GM12878 (cell line): Measurements from ENCODE around the gene RNASEH2A. TPM values are rescaled to one million over a fixed set of nuclear protein-coding genes. Genes with fewer than 3 reads are reported as not detected.

ENCODE experiments used
- DPF2 ChIP-seq: fragments of 450-650 bp; IDR thresholded peaks from 2 replicates; pipeline ENCODE4 v1.6.1; 2017; ENCODE audit warnings: mild to moderate bottlenecking
- GATAD2B ChIP-seq: fragments of 450-650 bp; conservative IDR thresholded peaks from 2 replicates; pipeline ENCODE4 v1.6.1; 2017; ENCODE audit warnings: low read depth, mild to moderate bottlenecking, moderate library complexity
- IKZF1 ChIP-seq: fragments of 450-650 bp; conservative IDR thresholded peaks from 2 replicates; pipeline ENCODE4 v1.6.1; 2017; ENCODE audit warnings: antibody characterized with exemption, mild to moderate bottlenecking
- PAX5 ChIP-seq: IDR thresholded peaks from 2 replicates; pipeline ENCODE4 v1.6.1; 2011; ENCODE audit warnings: low read depth, low read length, borderline replicate concordance
- RB1 ChIP-seq: fragments of 450-650 bp; formaldehyde crosslinking; IDR thresholded peaks from 2 replicates; pipeline ENCODE4 v1.6.1; 2017; ENCODE audit warnings: mild to moderate bottlenecking, borderline replicate concordance
- RELA ChIP-seq: fragments of 450-650 bp; IDR thresholded peaks from 2 replicates; pipeline ENCODE4 v1.8.0; 2014; ENCODE audit warnings: borderline replicate concordance; ENCODE audit not compliant: partially characterized antibody
- TBL1XR1 ChIP-seq: IDR thresholded peaks from 2 replicates; pipeline ENCODE4 v1.6.1; 2012; ENCODE audit warnings: low read depth, low read length, improper control_type of control experiment
- ZNF687 ChIP-seq: fragments of 450-650 bp; IDR thresholded peaks from 2 replicates; pipeline ENCODE4 v1.6.1; 2017; ENCODE audit warnings: mild to moderate bottlenecking, moderate library complexity
- polyA plus RNA-seq, 11 experiments: library from polyadenylated mRNA; depleted of rRNA in 4 of 11; unstranded in 6 of 11; stranded (reverse) in 5 of 11; fragments of >200 nt; fragmentation: Nextera tagmentation in 4 of 11; fragmentation: Illumina TruSeq in 1 of 11; extraction: Ambion mirVana in 4 of 11; extraction: Trizol in 1 of 11; gene quantifications; 1 replicate in 1 of 11; 2 replicates in 10 of 11; pipeline versions ENCODE4 v1.2.1 to v1.2.3, GENCODE V29; 2011 to 2016; ENCODE audit warnings: inconsistent platforms in 2 of 11, missing spikeins in 2 of 11, low read depth in 1 of 11
- total RNA-seq, 4 experiments: library from RNA; depleted of rRNA in 3 of 4; stranded (reverse); fragments of >200 nt in 3 of 4; fragmentation: Illumina TruSeq in 1 of 4; extraction: Trizol in 1 of 4; gene quantifications; 2 replicates each; pipeline versions ENCODE4 v1.2.1 to v1.2.3, GENCODE V29; 2013 to 2021
- TF ChIP-seq, protein P1 (sequence below): fragments of 450-650 bp; formaldehyde crosslinking; IDR thresholded peaks from 2 replicates; pipeline ENCODE4 v1.5.0; 2022; ENCODE audit warnings: mild to moderate bottlenecking, missing genetic modification characterization
- TF ChIP-seq, protein P2 (sequence below): IDR thresholded peaks from 2 replicates; pipeline ENCODE4 v1.6.1; 2012; ENCODE audit warnings: improper control_type of control experiment, low read depth, low read length; ENCODE audit not compliant: insufficient replicate concordance

The RNASEH2A gene
- total and polyA plus RNA-seq, 10 of the 15 experiments (the other 5 are each of a cell fraction or from before 2014, with no cell fraction given), result 17.4 to 103 (median 40.4) TPM

DNA sequence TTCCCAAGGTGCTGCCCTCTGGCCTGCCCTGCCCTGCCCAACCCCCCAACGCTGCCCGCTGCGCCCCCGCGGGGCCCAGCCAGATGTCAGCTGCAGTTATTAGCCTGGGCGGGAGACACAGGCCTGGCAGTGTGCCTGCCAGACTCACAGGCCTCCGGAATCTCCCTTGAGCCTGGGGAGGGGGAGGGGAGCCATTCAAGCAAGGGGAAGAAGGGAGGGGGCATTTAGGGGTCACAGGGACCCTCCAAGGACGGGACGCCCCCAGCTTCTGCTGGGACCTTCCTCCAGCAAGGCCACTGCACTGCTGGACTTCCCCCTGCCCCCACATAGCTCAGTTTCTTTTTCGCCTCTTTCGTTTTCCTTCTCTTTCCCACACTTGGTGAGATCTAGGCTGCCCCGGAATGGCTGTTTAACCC, 17.7 kb upstream of the RNASEH2A start (continued):
- TF ChIP-seq ZNF687 (peak; percentile 98), TBL1XR1 (peak; percentile 94), IKZF1 (peak; percentile 90), GATAD2B (peak; percentile 98), DPF2 (0 out of 2 replicates have a peak, but pooled peaks have one; percentile 76), RB1 (0 out of 2 replicates have a peak, but pooled peaks have one; percentile 36), PAX5 (peak; percentile 85; the same call in 1 of the 2 replicates), RELA (peak; percentile 99)
- TF ChIP-seq, protein P1, sequence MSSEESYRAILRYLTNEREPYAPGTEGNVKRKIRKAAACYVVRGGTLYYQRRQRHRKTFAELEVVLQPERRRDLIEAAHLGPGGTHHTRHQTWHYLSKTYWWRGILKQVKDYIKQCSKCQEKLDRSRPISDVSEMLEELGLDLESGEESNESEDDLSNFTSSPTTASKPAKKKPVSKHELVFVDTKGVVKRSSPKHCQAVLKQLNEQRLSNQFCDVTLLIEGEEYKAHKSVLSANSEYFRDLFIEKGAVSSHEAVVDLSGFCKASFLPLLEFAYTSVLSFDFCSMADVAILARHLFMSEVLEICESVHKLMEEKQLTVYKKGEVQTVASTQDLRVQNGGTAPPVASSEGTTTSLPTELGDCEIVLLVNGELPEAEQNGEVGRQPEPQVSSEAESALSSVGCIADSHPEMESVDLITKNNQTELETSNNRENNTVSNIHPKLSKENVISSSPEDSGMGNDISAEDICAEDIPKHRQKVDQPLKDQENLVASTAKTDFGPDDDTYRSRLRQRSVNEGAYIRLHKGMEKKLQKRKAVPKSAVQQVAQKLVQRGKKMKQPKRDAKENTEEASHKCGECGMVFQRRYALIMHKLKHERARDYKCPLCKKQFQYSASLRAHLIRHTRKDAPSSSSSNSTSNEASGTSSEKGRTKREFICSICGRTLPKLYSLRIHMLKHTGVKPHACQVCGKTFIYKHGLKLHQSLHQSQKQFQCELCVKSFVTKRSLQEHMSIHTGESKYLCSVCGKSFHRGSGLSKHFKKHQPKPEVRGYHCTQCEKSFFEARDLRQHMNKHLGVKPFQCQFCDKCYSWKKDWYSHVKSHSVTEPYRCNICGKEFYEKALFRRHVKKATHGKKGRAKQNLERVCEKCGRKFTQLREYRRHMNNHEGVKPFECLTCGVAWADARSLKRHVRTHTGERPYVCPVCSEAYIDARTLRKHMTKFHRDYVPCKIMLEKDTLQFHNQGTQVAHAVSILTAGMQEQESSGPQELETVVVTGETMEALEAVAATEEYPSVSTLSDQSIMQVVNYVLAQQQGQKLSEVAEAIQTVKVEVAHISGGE (CRISPR knock-in tag), result no peak
- TF ChIP-seq, protein P2, sequence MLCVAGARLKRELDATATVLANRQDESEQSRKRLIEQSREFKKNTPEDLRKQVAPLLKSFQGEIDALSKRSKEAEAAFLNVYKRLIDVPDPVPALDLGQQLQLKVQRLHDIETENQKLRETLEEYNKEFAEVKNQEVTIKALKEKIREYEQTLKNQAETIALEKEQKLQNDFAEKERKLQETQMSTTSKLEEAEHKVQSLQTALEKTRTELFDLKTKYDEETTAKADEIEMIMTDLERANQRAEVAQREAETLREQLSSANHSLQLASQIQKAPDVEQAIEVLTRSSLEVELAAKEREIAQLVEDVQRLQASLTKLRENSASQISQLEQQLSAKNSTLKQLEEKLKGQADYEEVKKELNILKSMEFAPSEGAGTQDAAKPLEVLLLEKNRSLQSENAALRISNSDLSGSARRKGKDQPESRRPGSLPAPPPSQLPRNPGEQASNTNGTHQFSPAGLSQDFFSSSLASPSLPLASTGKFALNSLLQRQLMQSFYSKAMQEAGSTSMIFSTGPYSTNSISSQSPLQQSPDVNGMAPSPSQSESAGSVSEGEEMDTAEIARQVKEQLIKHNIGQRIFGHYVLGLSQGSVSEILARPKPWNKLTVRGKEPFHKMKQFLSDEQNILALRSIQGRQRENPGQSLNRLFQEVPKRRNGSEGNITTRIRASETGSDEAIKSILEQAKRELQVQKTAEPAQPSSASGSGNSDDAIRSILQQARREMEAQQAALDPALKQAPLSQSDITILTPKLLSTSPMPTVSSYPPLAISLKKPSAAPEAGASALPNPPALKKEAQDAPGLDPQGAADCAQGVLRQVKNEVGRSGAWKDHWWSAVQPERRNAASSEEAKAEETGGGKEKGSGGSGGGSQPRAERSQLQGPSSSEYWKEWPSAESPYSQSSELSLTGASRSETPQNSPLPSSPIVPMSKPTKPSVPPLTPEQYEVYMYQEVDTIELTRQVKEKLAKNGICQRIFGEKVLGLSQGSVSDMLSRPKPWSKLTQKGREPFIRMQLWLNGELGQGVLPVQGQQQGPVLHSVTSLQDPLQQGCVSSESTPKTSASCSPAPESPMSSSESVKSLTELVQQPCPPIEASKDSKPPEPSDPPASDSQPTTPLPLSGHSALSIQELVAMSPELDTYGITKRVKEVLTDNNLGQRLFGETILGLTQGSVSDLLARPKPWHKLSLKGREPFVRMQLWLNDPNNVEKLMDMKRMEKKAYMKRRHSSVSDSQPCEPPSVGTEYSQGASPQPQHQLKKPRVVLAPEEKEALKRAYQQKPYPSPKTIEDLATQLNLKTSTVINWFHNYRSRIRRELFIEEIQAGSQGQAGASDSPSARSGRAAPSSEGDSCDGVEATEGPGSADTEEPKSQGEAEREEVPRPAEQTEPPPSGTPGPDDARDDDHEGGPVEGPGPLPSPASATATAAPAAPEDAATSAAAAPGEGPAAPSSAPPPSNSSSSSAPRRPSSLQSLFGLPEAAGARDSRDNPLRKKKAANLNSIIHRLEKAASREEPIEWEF, result peak; percentile 61
